A673 (cell line): ENCODE data around the gene CDT1. TPM values are rescaled to one million over a fixed set of nuclear protein-coding genes. Genes with fewer than 3 reads are reported as not detected.
A peak's percentile ranks its signal among the peaks of the same experiment; 100 is the strongest.
"Not testable (repeated sequence)": the region's sequence is repeated elsewhere in the genome, so short reads cannot be mapped to it uniquely, and the experiment has no call there.

Source experiments
- BruUV-seq: library from RNA; stranded (reverse); fragments of 400-500 nt; replicated peaks from 2 replicates; lab custom pipeline; 2021; lab: Mats Ljungman, UMichigan
- CTCF ChIA-PET: fragments of 300-600 bp; sonication (Branson Sonifier 250); formaldehyde crosslinking; loops from one replicate; lab custom pipeline; 2022; ENCODE audit warnings: antibody characterized with exemption; lab: Charles Lee
- POLR2A ChIA-PET: fragments of 300-600 bp; sonication (Branson Sonifier 250); formaldehyde crosslinking; loops from one replicate; lab custom pipeline; 2022; ENCODE audit warnings: antibody characterized with exemption; ENCODE audit not compliant: low non-redundant PET; lab: Charles Lee
- DNase-seq: peaks from one replicate; pipeline ENCODE4 v3.0.0-alpha.2; 2015; ENCODE audit warnings: low spot score
- H3K27ac ChIP-seq: fragments of 200-600 bp; sonication (generic); 2 replicates; pipeline ENCODE4 v1.5.1; 2016; ENCODE audit warnings: mixed run types, low read depth, mild to moderate bottlenecking, mixed read lengths, antibody characterized with exemption, low read length; ENCODE audit not compliant: poor library complexity, severe bottlenecking
- H3K27me3 ChIP-seq: fragments of 200-600 bp; sonication (generic); replicated peaks from 2 replicates; pipeline ENCODE4 v1.6.1; 2017; ENCODE audit warnings: mixed run types, low read depth, mild to moderate bottlenecking, mixed read lengths, antibody characterized with exemption, low read length; ENCODE audit not compliant: insufficient read depth, poor library complexity
- H3K36me3 ChIP-seq: fragments of 200-600 bp; sonication (generic); 2 replicates; pipeline ENCODE4 v1.6.1; 2016; ENCODE audit warnings: mixed run types, mild to moderate bottlenecking, mixed read lengths, antibody characterized with exemption, low read length; ENCODE audit not compliant: insufficient read depth, poor library complexity, severe bottlenecking
- H3K4me1 ChIP-seq: fragments of 200-600 bp; sonication (generic); 2 replicates; pipeline ENCODE4 v1.6.1; 2017; ENCODE audit warnings: mixed run types, mild to moderate bottlenecking, mixed read lengths, antibody characterized with exemption, low read length; ENCODE audit not compliant: insufficient read depth, poor library complexity, severe bottlenecking
- H3K4me3 ChIP-seq: fragments of 200-600 bp; sonication (generic); 2 replicates; pipeline ENCODE4 v1.5.1; 2016; ENCODE audit warnings: low read depth, mixed run types, mild to moderate bottlenecking, mixed read lengths, low read length; ENCODE audit not compliant: poor library complexity, severe bottlenecking
- H3K9me3 ChIP-seq: fragments of 200-600 bp; sonication (generic); 2 replicates; pipeline ENCODE4 v1.6.1; 2016; ENCODE audit warnings: mixed run types, low read depth, mild to moderate bottlenecking, mixed read lengths, antibody characterized with exemption, low read length; ENCODE audit not compliant: poor library complexity, severe bottlenecking
- EZH2 ChIP-seq: fragments of 200-600 bp; sonication (generic); IDR thresholded peaks from 2 replicates; pipeline ENCODE4 v1.6.1; 2017; ENCODE audit warnings: borderline replicate concordance, low read depth, mild to moderate bottlenecking, mixed read lengths, antibody characterized with exemption, low read length; ENCODE audit not compliant: poor library complexity, severe bottlenecking
- intact Hi-C: fragments of 100-400 bp; cut with micrococcal nuclease; formaldehyde crosslinking; loops from one replicate; pipeline ENCODE4 v1.10.0; 2022; ENCODE audit not compliant: unreplicated experiment
- total RNA-seq: library from RNA; stranded (reverse); gene quantifications from 2 replicates; pipeline ENCODE4 v1.2.3, GENCODE V29; 2021
- TF ChIP-seq, protein P1 (sequence below): fragments of 300-800, 200-600 bp; sonication (generic); conservative IDR thresholded peaks from 2 replicates; pipeline ENCODE4 v1.5.1; 2017; ENCODE audit warnings: low read depth, mild to moderate bottlenecking, antibody characterized with exemption, low read length, moderate library complexity, mixed read lengths

Gene CDT1
- total RNA-seq, 1 experiment from 2014 or later, result 103 TPM

GRCh38 chr16:88821168-88821850, 17.7 kb downstream of the CDT1 start:
- ChIA-PET CTCF (no interaction called here), POLR2A (no interaction called here)
- Histone ChIP-seq H3K9me3 (no peaks in the 10 kb centered on the region), H3K27ac (peak overlapping the region; percentile 37), H3K4me3 (no peak overlapping the region), H3K27me3 (no peaks in the 10 kb centered on the region), H3K4me1 (no peaks in the 10 kb centered on the region), H3K36me3 (no peaks in the 10 kb centered on the region)
- no peak for DNase-seq
- BruUV-seq, result no TSS peak
- TF ChIP-seq, protein P1, sequence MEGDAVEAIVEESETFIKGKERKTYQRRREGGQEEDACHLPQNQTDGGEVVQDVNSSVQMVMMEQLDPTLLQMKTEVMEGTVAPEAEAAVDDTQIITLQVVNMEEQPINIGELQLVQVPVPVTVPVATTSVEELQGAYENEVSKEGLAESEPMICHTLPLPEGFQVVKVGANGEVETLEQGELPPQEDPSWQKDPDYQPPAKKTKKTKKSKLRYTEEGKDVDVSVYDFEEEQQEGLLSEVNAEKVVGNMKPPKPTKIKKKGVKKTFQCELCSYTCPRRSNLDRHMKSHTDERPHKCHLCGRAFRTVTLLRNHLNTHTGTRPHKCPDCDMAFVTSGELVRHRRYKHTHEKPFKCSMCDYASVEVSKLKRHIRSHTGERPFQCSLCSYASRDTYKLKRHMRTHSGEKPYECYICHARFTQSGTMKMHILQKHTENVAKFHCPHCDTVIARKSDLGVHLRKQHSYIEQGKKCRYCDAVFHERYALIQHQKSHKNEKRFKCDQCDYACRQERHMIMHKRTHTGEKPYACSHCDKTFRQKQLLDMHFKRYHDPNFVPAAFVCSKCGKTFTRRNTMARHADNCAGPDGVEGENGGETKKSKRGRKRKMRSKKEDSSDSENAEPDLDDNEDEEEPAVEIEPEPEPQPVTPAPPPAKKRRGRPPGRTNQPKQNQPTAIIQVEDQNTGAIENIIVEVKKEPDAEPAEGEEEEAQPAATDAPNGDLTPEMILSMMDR, result no peak
- TF ChIP-seq EZH2, result no peak
- intact Hi-C loops, result no loop called here

- TF ChIP-seq EZH2, result no peak
- TF ChIP-seq, protein P1, result no peak
- H3K27me3 ChIP-seq, result no peaks in the 10 kb centered on the region
- ChIA-PET POLR2A (no interaction called here), CTCF (no interaction called here)
- BruUV-seq, result no TSS peak
- DNase-seq, result no peak
- no peak overlapping the region for H3K4me3 ChIP-seq
- no peaks in the 10 kb centered on the region for H3K4me1 ChIP-seq
- H3K9me3 ChIP-seq, result no peaks in the 10 kb centered on the region
- no peak overlapping the region for H3K27ac ChIP-seq
- H3K36me3 ChIP-seq, result no peaks in the 10 kb centered on the region
- intact Hi-C loops, result no loop called here
Measured at GRCh38 chr16:88822281-88823040, 18.9 kb downstream of the CDT1 start.

DNA sequence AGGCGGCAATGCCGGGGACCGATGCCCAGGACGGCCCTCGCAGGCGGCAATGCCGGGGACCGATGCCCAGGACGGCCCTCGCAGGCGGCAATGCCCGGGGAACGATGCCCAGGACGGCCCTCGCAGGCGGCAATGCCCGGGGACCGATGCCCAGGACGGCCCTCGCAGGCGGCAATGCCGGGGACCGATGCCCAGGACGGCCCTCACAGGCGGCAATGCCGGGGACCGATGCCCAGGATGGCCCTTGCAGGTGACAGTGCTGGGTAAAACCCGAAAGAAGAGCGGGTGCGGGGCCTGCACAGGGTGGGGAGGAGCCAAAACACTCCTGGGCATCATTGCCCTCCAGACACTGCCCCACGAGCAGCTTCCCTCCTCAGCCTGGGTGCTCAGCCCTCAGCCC, 20.1 kb downstream of the CDT1 start:
- DNase-seq, H3K4me3 ChIP-seq, H3K4me1 ChIP-seq, POLR2A ChIA-PET, H3K27me3 ChIP-seq, H3K9me3 ChIP-seq, BruUV-seq, intact Hi-C loops, H3K27ac ChIP-seq, H3K36me3 ChIP-seq, CTCF ChIA-PET: not testable (repeated sequence)
